H1 (cell line): ENCODE measurements around the gene DOCK11. TPM values are rescaled to one million over a fixed set of nuclear protein-coding genes. Genes with fewer than 3 reads are reported as not detected.

Source experiments
- EGR1 ChIP-seq: IDR thresholded peaks from 2 replicates; pipeline ENCODE4 v1.6.1; 2011; ENCODE audit warnings: low read depth, low read length, borderline replicate concordance
- POLR2AphosphoS5 ChIP-seq: IDR thresholded peaks from 2 replicates; pipeline ENCODE4 v1.6.1; 2011; ENCODE audit warnings: low read depth, low read length
- SAP30 ChIP-seq: fragments of 300-600 bp; sonication (generic); IDR thresholded peaks from 2 replicates; pipeline ENCODE4 v1.7.1; 2012; ENCODE audit warnings: low read length, moderate library complexity, mild to moderate bottlenecking, inconsistent platforms; ENCODE audit not compliant: insufficient read depth, insufficient replicate concordance
- SIRT6 ChIP-seq: IDR thresholded peaks from one replicate; pipeline ENCODE4 v1.7.1; 2012; ENCODE audit warnings: low read length, inconsistent platforms
- SIX5 ChIP-seq: IDR thresholded peaks from 2 replicates; pipeline ENCODE4 v1.6.1; 2011; ENCODE audit warnings: mild to moderate bottlenecking, low read depth, low read length
- TBP ChIP-seq: IDR thresholded peaks from 2 replicates; pipeline ENCODE4 v1.6.1; 2011; ENCODE audit warnings: low read depth, low read length, improper control_type of control experiment
- TEAD4 ChIP-seq: IDR thresholded peaks from 2 replicates; pipeline ENCODE4 v1.6.1; 2012; ENCODE audit warnings: low read depth, low read length, inconsistent platforms, mixed read lengths
- polyA plus RNA-seq, 7 experiments: library from polyadenylated mRNA; depleted of rRNA in 3 of 7; stranded (reverse) in 5 of 7; unstranded in 2 of 7; fragments of >200 nt in 5 of 7; fragments of 200-250 nt in 2 of 7; gene quantifications; 1 replicate in 5 of 7; 2 replicates in 1 of 7; 4 replicates in 1 of 7; pipeline versions ENCODE4 v1.2.1 to v1.2.3, GENCODE V29; 2011 to 2013; ENCODE audit warnings: missing spikeins in 2 of 7, mixed read lengths in 2 of 7
- total RNA-seq: library from RNA; stranded (reverse); fragmentation: NEBNext Ultra II Directional; extraction: Animal tissue kit (Norgen Biotek cat#: 25700); gene quantifications from 2 replicates; pipeline ENCODE4 v1.2.1, GENCODE V29; 2021

Gene DOCK11
- total and polyA plus RNA-seq, 2 of the 8 experiments (the other 6 are each of a cell fraction or from before 2014, with no cell fraction given) = 4.9 to 12.0 TPM

DNA sequence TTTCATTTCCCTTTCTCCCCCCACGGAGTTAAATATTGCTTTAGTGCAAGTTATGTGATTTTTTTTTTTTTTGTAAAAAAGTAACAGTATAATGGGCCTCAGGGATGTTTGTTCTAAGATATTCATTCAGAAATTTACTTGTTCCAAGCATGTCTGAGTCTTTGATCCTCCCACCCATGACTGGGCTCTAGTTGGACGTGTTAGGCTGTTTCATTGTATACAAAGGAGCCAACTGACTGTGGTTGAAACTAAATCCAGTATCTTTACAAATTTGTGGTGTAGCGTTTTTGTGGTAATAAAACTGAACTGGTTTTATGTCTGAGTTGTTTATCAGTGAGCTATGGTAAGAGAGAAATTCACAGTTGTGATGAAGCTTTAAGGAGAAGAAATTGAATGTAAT, 74.1 kb downstream of the DOCK11 start (continued):
- no peak for TF ChIP-seq TBP
- no peak for TF ChIP-seq EGR1
- no peak for TF ChIP-seq SIX5
- no peak for TF ChIP-seq SIRT6
- TF ChIP-seq SAP30 = no peak
- TF ChIP-seq POLR2AphosphoS5 = no peak
- TF ChIP-seq TEAD4 = no peak
